ENCODE results near the gene KRT1. TPM values are rescaled to one million over a fixed set of nuclear protein-coding genes. Genes with fewer than 3 reads are reported as not detected.

Gene KRT1
- total and polyA plus RNA-seq, 3 donors from 2014 or later, result 0.20 TPM; not detected in 2

DNA sequence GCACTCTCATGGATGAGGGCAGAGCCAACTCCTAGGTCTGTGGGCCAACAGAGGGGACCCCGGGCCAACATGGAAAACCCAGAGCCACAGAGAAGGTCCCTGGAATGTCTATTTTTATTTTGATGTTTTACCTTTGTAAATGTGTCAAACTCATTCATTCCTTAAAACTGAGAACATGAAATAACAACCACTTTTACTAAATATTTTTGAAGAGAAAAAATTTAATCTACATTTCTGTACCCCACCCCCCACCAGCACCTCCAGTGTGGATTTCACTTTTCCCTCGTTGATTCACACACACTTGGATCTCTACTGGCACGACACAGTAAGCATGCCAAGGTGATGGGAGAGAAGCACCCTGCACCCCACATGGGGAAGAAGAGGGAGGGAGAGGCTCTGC is 16.4 kb upstream of the KRT1 start:
- intact Hi-C loops (cut with DNase I; ENCODE audit: low total_unique reads), result no loop called here
- H3K4me3 ChIP-seq, result no peak overlapping the region
- H3K36me3 ChIP-seq (ENCODE audit: low read depth, missing control alignments), result no peaks in the 10 kb centered on the region
- no peaks in the 10 kb centered on the region for H3K27me3 ChIP-seq
- TF ChIP-seq POLR2A (IDR thresholded peaks at IDR 0.05), result no peak
- TF ChIP-seq, protein P1, sequence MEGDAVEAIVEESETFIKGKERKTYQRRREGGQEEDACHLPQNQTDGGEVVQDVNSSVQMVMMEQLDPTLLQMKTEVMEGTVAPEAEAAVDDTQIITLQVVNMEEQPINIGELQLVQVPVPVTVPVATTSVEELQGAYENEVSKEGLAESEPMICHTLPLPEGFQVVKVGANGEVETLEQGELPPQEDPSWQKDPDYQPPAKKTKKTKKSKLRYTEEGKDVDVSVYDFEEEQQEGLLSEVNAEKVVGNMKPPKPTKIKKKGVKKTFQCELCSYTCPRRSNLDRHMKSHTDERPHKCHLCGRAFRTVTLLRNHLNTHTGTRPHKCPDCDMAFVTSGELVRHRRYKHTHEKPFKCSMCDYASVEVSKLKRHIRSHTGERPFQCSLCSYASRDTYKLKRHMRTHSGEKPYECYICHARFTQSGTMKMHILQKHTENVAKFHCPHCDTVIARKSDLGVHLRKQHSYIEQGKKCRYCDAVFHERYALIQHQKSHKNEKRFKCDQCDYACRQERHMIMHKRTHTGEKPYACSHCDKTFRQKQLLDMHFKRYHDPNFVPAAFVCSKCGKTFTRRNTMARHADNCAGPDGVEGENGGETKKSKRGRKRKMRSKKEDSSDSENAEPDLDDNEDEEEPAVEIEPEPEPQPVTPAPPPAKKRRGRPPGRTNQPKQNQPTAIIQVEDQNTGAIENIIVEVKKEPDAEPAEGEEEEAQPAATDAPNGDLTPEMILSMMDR (IDR thresholded peaks at IDR 0.05), result no peak
- H3K9me3 ChIP-seq, result no peaks in the 10 kb centered on the region
- no peaks in the 10 kb centered on the region for H3K4me1 ChIP-seq
- DNase-seq, result no peak
- no peak overlapping the region for H3K27ac ChIP-seq
- WGBS, 2 donors, result 80 to 88% methylated on average over 3 of the region's 3 CpGs

DNA sequence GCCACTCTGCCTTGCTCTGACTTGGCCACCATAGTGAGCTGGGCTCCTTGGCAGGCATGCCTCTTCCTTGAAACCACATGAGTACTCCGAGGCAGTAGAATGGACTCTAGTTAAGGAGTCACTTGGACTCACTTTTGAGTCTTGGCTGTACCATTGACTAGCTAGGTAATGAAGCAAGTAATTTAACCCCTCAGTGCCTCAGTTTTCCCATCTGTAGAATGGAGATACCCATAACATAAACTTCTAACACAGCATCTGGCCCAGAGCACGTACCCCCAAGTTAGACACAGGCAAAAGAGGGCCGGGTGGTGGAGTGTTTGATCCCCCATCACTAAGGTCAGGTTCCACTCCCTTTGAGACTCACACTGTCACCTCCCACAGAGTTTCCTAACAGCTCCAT is 14.8 kb upstream of the KRT1 start:
- 85 to 91% methylated on average over 3 of the region's 3 CpGs for WGBS, 2 donors
- H3K4me3 ChIP-seq, result no peak overlapping the region
- no peaks in the 10 kb centered on the region for H3K9me3 ChIP-seq
- peaks cover 8% of the 10 kb centered on the region for H3K4me1 ChIP-seq
- intact Hi-C loops (cut with DNase I; ENCODE audit: low total_unique reads), result no loop called here
- no peaks in the 10 kb centered on the region for H3K36me3 ChIP-seq (ENCODE audit: low read depth, missing control alignments)
- no peak overlapping the region for H3K27ac ChIP-seq
- no peak for DNase-seq
- H3K27me3 ChIP-seq, result no peaks in the 10 kb centered on the region
- TF ChIP-seq, protein P1 (IDR thresholded peaks at IDR 0.05), result no peak
- no peak for TF ChIP-seq POLR2A (IDR thresholded peaks at IDR 0.05)

DNA sequence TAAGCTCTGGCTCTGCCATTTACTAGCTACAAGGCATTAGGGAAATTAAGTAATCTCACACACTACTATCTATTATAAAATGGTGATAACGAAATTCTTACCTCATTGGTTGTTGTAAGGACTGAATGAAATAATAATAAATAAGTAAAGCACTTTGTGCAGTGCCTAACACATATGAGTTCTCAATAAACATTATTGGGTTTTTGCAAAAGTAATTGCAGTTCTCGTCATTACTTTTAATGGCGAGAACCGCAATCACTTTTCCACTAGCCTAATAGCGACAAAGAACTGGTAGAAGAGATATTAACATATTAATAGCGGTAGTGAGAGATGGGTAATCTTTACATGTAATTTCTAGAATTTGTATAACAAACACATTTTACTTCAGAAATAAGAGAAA is 13.9 kb upstream of the KRT1 start:
- intact Hi-C loops (cut with DNase I; ENCODE audit: low total_unique reads), result no loop called here
- peaks cover 8% of the 10 kb centered on the region for H3K4me1 ChIP-seq
- H3K9me3 ChIP-seq, result no peaks in the 10 kb centered on the region
- WGBS, 2 donors, result 92 to 95% methylated on average over 6 of the region's 6 CpGs
- no peaks in the 10 kb centered on the region for H3K27me3 ChIP-seq
- no peaks in the 10 kb centered on the region for H3K36me3 ChIP-seq (ENCODE audit: low read depth, missing control alignments)
- H3K27ac ChIP-seq, result no peak overlapping the region
- H3K4me3 ChIP-seq, result no peak overlapping the region
- TF ChIP-seq, protein P1 (IDR thresholded peaks at IDR 0.05), result no peak
- TF ChIP-seq POLR2A (IDR thresholded peaks at IDR 0.05), result no peak
- no peak for DNase-seq

DNA sequence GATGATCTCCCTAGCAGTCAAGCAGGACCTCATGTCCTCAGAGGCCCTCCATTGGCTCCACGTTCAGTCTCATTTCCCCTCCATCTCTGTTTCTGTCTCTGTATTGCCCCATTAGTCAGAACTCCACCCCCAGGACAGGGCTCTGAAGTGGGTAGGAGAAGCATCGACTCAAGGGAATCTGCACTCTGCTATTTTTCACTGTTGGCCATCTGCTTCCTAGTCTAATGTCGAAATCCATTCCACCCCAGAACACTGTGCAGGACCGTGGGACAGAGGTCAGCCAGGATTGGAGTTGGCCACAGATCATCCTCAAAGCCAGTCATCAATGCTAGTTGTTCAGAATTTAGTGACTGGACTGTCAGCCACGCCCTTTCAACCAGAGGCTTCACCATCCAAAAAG is 13.1 kb upstream of the KRT1 start:
- Histone ChIP-seq H3K36me3 (ENCODE audit: low read depth, missing control alignments) (no peaks in the 10 kb centered on the region), H3K9me3 (no peaks in the 10 kb centered on the region), H3K27me3 (no peaks in the 10 kb centered on the region), H3K4me3 (no peak overlapping the region), H3K27ac (no peak overlapping the region), H3K4me1 (peaks cover 8% of the 10 kb centered on the region)
- DNase-seq, result no peak
- WGBS, 2 donors, result 76 to 91% methylated on average over 5 of the region's 5 CpGs
- no peak for TF ChIP-seq POLR2A (IDR thresholded peaks at IDR 0.05)
- TF ChIP-seq, protein P1 (IDR thresholded peaks at IDR 0.05), result no peak
- intact Hi-C loops (cut with DNase I; ENCODE audit: low total_unique reads), result no loop called here

DNA sequence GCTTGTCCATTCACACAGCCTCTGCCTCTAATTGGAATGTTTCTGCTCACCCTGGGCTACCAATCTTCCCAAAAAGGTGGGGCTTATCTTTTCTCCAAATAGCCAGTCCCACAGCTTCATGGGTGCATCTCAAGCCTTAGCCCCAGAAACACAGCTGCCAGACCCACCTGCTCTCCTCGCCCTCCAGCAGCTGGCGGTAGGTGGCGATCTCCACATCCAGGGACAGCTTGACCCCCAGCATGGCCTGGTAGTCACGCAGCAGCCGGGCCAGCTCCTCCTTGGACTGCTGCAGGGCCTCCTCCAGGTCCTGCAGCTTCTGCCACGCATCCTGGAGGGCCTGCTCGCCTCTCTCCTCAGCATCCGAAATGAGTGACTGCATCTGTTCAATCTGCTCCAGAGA is 12.0 kb upstream of the KRT1 start:
- no peak overlapping the region for H3K27ac ChIP-seq
- H3K36me3 ChIP-seq (ENCODE audit: low read depth, missing control alignments), result no peaks in the 10 kb centered on the region
- intact Hi-C loops (cut with DNase I; ENCODE audit: low total_unique reads), result no loop called here
- H3K27me3 ChIP-seq, result no peaks in the 10 kb centered on the region
- TF ChIP-seq POLR2A (IDR thresholded peaks at IDR 0.05), result no peak
- TF ChIP-seq, protein P1 (IDR thresholded peaks at IDR 0.05), result no peak
- peaks cover 8% of the 10 kb centered on the region for H3K4me1 ChIP-seq
- no peaks in the 10 kb centered on the region for H3K9me3 ChIP-seq
- no peak overlapping the region for H3K4me3 ChIP-seq
- no peak for DNase-seq
- 83 to 86% methylated on average over 2 to 8 of the region's 8 CpGs for WGBS, 2 donors
